GM12892 (cell line): ENCODE measurements around the gene NET1.

Source experiments
- POLR2A ChIP-seq: IDR thresholded peaks from 2 replicates; pipeline ENCODE4 v1.6.1; 2011; ENCODE audit warnings: low read depth, low read length, control low read depth
- POLR2AphosphoS5 ChIP-seq: IDR thresholded peaks from 2 replicates; pipeline ENCODE4 v1.6.1; 2011; ENCODE audit warnings: low read depth, low read length, control low read depth
- TAF1 ChIP-seq: IDR thresholded peaks from 2 replicates; pipeline ENCODE4 v1.6.1; 2011; ENCODE audit warnings: low read depth, mild to moderate bottlenecking, control low read depth, low read length, borderline replicate concordance

DNA sequence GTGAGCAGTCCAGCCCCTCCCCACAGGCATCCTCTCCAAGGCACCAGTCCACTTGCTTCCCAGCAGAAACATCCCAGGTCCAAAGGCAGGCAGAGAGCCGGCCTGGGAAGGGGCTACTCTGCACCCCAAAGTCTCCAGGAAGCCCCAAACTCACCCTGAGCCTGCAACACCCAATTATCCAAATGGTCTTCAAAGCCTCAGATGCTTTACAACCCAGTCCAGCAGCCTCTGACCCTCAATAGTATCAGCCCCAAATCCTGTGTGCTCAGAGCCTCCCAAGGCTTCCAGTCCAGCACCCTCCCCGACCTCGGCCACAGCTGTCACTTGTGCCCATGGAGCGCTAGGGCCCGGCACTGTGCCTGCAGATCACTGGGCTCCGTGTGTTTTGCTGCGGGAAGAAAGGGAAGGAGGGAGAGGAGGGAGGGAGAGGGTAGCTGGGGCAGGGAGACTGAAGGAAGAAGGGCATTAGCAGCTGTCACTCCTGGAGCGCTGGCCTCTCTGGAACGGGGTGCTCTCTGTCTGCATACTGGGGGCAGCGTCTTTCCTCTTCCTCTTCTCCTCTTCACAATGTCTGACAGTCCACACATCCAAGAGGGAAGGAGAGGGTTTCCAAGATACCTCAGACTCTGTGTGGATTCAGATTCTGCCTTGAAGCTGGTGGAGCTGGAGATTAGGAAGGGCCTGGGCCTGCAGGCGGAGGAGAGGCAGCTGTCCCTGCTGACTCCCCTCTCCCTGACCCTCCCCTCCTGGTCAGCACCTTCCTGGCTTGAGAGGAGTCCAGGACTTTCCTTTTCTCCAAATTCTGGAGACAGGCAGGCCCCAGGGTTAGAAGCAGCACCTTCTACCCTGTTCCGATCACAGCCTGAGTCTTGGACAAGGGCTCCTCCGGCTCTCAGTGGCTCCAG is 73.8 kb downstream of the NET1 start:
- TF ChIP-seq TAF1 (no peak), POLR2AphosphoS5 (no peak), POLR2A (no peak)
